HG03565 (cell line): ENCODE results near the gene C1QTNF12.

ENCODE experiments used
- ATAC-seq: cut with Tn5 transposase; IDR thresholded peaks from one replicate; pipeline ENCODE4 v1.9.1; 2021; ENCODE audit warnings: mild to moderate bottlenecking, moderate library complexity; ENCODE audit not compliant: unreplicated experiment

C1QTNF12 gene

GRCh38 chr1:1241588-1242219, 4.8 kb downstream of the C1QTNF12 start:
- no peak for ATAC-seq

- ATAC-seq, result no peak
Observed at GRCh38 chr1:1240822-1241587, 5.5 kb downstream of the C1QTNF12 start.

- no peak for ATAC-seq
Observed at GRCh38 chr1:1240348-1240732, 6.2 kb downstream of the C1QTNF12 start.

GRCh38 chr1:1239614-1240347, 6.7 kb downstream of the C1QTNF12 start:
- ATAC-seq, result no peak

GRCh38 chr1:1239227-1239613, 7.3 kb downstream of the C1QTNF12 start:
- ATAC-seq, result no peak

GRCh38 chr1:1238702-1239178, 7.8 kb downstream of the C1QTNF12 start:
- ATAC-seq, result no peak

- ATAC-seq, result no peak
Observed at GRCh38 chr1:1237874-1238701, 8.4 kb downstream of the C1QTNF12 start.

GRCh38 chr1:1236945-1237873, 9.3 kb downstream of the C1QTNF12 start:
- no peak for ATAC-seq

- no peak for ATAC-seq
Observed at GRCh38 chr1:1236176-1236763, 10.3 kb downstream of the C1QTNF12 start.

- ATAC-seq, result no peak
Observed at GRCh38 chr1:1235016-1235744, 11.3 kb downstream of the C1QTNF12 start.

- no peak for ATAC-seq
Observed at GRCh38 chr1:1234180-1234808, 12.2 kb downstream of the C1QTNF12 start.

GRCh38 chr1:1233567-1233892, 13.0 kb downstream of the C1QTNF12 start:
- no peak for ATAC-seq

GRCh38 chr1:1232796-1233566, 13.5 kb downstream of the C1QTNF12 start:
- no peak for ATAC-seq

GRCh38 chr1:1232208-1232795, 14.2 kb downstream of the C1QTNF12 start, which contains the start of gene B3GALT6:
Gene B3GALT6, plus strand, starts transcription at chr1:1232237. Its CDS starts 42 bp downstream, at chr1:1232279.
- ATAC-seq, result no peak

GRCh38 chr1:1231400-1232207, 14.9 kb downstream of the C1QTNF12 start, which contains the start of gene SDF4:
Gene SDF4, minus strand, starts transcription at chr1:1232001. Its CDS starts 3,229 bp downstream, at chr1:1228772.
- peak; percentile 87 for ATAC-seq
